Measurements from ENCODE around the gene NRG2.

NRG2 gene

DNA sequence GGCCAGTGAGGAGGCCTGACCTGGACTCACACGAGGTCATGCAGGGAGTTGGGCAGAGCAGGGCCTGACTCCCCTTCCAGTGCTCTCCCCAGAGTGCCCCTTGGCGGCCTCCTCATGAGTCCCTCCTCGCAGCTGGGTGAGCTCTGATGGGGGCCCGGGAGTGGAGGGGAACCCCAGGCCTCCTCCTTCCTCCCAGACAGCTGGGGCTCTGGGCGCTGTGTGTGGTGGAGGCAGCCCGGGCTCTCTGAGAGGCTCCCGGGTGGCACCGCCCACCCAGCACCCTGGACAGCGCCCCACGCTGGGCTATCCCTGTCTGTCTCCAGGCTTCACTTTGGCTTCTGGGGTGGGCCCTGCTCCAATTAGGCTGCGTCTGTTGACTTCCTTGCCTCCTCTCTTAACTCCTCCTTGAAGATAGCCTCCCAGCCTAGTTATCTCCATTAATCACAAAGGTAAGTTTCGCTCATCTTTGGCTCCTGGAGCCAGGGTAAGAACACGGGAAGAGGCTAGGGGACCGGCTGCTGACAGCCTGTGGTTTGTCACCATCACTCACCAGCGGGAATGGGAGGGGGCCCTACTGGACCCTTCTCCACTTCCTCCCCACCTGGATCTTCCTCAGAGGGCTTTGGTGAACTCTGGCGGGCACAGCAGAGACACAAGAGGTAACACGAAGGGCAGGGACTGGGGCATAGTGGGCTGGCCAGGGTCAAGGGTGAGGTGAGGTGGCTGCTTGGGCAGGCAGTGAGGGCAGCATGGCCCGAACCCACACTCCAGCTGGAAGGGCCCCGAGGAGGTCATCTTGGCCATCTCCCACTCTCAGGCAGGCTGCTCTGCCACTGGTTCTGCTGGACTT is 234.4 kb downstream of the NRG2 start:
- no peak for DNase-seq

DNA sequence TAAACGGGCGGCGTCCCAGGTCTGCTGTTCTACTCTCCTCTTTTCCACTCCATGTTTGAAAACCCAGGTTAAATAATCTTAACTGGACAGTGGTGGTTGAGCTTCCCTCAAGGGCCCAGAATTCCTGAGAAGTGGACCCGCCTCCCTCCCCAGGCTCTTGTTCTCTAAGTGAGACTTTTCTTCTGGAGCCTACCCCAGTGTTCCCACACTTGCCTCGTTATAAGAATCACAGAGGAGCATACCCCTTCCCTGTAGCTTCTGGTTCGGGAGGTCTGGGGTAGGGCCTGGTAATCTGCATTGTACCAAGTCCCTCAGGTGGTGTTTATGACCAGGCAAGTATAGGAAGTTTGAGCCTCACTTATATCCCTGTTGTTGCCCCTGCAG is 235.5 kb downstream of the NRG2 start:
- no peak for DNase-seq

DNA sequence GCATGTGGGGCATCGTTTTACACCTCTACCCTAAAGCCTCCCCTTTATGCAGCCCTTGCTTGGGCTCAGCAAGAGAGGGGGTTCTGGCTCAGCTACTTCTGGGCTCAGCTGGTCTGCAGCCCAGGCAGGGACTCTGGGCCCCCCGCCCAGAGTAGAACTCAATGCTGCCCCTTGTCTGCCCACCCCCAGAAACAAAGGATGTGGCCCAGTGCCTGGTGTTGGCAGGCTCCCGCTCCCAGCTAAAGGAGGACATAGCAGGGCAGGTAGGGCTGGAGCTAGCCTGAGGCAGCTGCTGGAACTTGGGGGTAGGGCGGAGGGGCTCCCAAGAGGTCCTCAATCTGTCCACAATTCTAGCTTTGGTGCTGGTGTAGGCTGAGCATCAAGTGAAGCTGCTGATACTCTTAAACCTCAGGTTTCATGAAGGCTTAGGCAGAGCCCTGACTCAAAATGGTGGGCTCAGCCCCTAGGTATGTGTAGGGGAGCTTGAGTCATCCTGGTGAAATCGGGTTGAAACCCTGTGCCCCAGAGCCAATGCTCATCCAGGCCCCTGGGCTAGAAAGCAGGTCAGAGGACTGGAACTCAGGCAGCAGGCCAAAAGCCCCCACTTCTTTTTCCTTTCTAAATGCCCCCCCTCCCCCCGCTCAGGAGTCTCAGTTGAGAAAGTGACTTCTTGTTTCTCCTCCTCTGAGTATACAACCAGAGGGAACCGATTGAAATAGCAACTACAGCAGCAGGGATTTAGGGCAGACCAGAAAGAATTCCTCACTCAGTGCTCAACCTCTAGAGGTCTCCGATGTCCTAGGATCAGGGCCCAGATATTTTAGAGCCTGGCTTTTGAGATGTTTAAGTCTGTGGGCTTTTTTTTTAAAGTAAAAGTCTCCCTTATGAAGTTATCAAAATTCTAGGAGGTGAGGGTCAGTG is 236.1 kb downstream of the NRG2 start:
- no peak for DNase-seq

DNA sequence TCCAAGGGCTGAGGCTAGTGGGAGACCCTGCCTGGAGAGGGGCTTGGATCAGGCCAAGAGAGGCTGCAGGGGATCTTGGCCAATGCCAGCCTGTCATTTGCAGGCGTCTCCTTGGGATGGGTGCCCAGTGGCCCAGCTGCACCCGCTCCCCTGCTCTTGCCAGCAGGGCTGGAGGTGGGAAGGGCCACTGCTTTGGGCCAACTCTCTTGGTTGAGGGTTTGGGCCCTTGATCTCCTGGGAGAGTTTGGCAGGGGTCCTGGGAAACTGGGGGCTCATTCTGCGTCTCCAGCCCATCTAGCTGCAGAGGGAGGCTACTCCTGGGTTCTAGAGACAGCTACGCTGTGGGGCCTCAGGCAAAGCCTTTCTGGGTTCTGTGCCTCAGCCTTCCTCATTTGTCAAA is 237.0 kb downstream of the NRG2 start:
- DNase-seq: no peak

DNA sequence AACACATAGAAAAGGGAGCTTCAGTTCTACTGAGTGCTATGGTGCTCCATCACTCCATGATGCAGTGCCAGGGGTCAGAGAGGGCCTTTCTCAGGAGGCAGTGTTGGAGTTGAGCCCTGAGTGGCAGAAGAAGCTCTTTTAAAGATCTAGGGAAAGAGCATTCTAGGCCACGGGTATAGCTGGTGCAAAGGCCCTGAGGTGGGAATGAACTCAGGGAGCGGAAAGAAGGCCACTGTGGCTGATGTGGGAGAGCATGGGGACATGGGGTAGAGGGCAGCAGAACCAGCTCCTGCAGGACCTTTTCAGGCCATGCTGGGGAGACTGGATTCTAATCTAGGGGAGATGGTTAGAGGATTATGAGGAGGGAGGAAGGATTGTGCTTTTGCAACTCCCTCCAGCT is 237.6 kb downstream of the NRG2 start:
- DNase-seq: no peak

DNA sequence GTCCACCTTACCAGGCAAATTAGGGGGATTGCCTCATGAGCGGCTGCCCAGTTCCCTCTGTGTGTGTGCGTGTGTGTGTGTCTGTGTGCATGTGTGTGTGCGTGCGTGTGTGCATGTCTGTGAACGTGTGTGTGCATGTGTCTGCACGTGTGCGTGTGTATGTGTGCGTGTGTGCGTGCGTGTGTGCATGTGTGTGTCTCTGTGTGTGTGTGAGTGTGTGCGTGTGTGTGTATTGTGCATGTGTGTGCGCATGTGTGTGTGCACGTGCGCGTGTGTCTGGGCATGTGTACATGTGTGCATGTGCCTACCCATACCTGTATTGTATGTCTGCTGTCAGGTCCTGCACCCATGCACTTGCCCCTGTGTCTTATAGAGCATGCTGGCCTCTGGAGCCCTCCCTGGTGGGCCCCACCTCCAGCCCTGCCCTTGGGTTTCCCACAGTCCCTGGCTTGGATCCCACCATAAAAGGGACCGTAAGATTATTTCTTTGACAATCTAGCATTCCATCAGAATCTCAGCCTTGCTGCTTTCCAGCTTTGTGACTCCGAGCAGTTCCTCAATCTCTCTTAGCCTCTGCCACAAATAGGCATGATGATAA is 238.2 kb downstream of the NRG2 start:
- DNase-seq: no peak

DNA sequence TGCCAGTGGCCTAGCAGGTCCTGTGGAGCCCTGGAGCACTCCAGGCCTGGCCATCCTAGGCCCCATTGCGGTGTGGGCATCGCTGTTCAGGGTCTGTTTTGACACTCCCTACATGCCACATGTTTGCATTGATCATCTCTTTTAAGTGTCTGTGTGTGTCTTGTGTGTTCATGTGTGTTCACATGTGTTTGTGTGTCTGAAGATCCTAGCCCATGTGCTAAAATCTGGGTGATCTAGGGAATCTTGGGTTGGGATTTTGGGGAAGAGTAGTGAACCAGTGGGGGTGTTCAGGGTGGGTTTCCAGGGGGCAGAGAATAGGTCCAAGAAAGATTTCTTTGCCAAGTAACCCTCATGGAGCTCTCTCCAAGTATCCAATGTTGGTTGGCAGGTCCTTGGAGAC is 239.1 kb downstream of the NRG2 start:
- DNase-seq: no peak

DNA sequence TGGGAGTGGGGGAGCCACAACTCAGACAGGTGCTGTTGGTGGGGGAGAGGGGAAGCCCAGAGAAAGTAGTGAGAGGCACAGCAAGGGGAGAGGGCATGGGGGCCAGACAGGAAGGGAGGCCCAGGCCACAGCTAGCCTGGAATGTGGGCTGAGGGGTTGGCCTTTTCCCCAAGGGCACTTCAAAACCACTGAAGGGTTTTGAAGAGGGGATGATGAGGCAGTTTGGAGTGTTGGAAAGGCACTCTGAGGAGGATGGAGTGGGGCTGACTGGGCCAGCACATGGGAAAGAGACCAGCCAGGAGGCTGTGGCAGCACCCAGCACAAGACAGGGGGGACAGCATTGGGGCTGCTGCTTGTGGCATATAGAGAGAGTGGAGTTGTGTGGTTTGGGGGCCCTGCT is 243.7 kb downstream of the NRG2 start:
- no peak for DNase-seq

DNA sequence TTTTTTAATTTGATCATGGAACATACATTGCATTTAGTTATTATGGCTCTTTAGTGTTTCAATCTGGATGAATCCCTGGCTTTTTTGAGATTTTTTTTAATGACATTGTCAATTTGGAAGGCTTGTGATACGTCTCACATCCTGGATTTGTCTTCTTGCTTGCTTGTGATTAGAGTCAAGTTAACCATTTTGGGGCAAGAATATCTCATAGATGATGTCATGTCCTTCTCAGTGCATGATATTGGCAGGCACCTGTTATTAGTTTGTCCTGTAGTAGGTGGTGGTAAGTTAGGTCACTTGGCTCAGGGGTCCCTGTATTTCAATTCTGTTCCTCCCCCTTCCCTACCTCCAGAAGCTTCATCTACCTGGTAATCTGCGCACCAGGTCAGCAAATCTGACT is 244.2 kb downstream of the NRG2 start:
- no peak for DNase-seq

DNA sequence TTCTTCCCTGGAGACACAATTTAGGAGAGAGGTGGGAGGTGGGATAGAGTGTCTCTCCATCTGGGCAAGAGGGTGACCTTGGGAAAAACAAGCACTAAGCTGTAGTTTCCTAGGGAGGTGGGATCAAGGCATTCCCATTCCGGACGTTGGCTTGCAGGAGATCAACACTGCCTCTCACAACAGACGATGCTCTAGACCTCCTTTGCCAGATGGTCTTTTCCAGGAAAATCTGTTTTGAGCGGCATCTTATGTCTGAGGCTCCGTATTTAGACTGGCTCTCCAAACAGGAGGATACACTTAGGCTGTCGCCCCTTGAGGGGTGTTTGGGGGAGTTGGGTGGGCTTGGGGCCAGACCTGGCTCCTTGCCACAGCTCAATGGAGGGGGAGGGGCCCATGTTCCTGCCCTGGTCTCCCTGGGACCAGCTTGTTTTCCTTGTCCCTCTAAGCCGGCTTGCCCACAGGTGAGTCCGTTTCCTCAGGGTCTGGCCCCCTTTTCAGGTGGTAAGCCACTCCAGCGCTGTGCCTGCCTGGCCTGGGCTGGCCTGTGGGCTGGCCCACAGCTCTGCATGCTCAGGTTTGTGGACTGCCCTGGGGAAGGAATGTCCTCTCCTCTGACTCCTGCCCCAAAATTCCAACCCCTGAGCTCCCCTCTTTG is 245.1 kb downstream of the NRG2 start:
- DNase-seq: no peak

DNA sequence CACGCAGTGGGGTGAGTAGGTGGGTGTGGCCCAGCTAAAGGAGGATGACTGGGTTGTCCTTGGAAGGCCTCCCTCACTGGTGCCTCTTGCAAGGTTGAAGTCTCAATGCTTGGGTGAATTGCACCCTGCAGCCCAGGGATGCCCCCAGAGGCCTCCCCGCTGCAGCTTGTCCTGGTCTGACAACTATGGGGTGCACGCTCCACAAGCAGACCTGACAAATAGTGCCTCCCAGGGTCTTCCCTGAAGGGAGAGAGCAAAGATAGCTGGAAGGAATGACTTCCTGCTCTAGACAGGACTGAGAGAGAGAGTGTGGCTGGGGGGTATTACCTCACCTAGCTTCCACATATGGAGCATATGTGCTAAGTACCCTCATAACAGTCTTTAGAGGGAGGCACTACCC is 245.8 kb downstream of the NRG2 start:
- no peak for DNase-seq
